RKO (cell line): ENCODE results near the gene FAM117B.

Experiments
- DNase-seq: peaks from one replicate; pipeline ENCODE4 v3.0.0-alpha.2; 2016; ENCODE audit warnings: low spot score

The FAM117B gene

GRCh38 chr2:202634556-202635427, at the start of gene FAM117B:
Gene FAM117B (plus strand): TSS chr2:202634969. CDS start chr2:202635188, 219 bp downstream.
- DNase-seq: peak; percentile 96

- peak; percentile 74 for DNase-seq
Measured at GRCh38 chr2:202588647-202589581, 45.9 kb upstream of the FAM117B start.

- no peak for DNase-seq
Measured at GRCh38 chr2:202589582-202589949, 45.2 kb upstream of the FAM117B start.

GRCh38 chr2:202592566-202592965, 42.2 kb upstream of the FAM117B start:
- no peak for DNase-seq

GRCh38 chr2:202599105-202599504, 35.7 kb upstream of the FAM117B start:
- DNase-seq: no peak

GRCh38 chr2:202599911-202600310, 34.9 kb upstream of the FAM117B start:
- no peak for DNase-seq

- DNase-seq: no peak
Measured at GRCh38 chr2:202604699-202605098, 30.1 kb upstream of the FAM117B start.

GRCh38 chr2:202605174-202605573, 29.6 kb upstream of the FAM117B start:
- DNase-seq: no peak

GRCh38 chr2:202608142-202608852, 26.5 kb upstream of the FAM117B start:
- no peak for DNase-seq

GRCh38 chr2:202609381-202610145, 25.2 kb upstream of the FAM117B start:
- DNase-seq: no peak

GRCh38 chr2:202610380-202610779, 24.4 kb upstream of the FAM117B start:
- no peak for DNase-seq

GRCh38 chr2:202612145-202612544, 22.6 kb upstream of the FAM117B start:
- DNase-seq: no peak

- no peak for DNase-seq
Measured at GRCh38 chr2:202613479-202613878, 21.3 kb upstream of the FAM117B start.

GRCh38 chr2:202624133-202624532, 10.6 kb upstream of the FAM117B start:
- DNase-seq: no peak

- DNase-seq: no peak
Measured at GRCh38 chr2:202627042-202627441, 7.7 kb upstream of the FAM117B start.

- DNase-seq: no peak
Measured at GRCh38 chr2:202628646-202629198, 6.0 kb upstream of the FAM117B start.

GRCh38 chr2:202632682-202633290, 2.0 kb upstream of the FAM117B start:
- DNase-seq: no peak

- no peak for DNase-seq
Measured at GRCh38 chr2:202633470-202633869, 1.3 kb upstream of the FAM117B start.

GRCh38 chr2:202635428-202636212, 851 bp downstream of the FAM117B start:
- DNase-seq: peak; percentile 77

GRCh38 chr2:202636213-202636513, 1.4 kb downstream of the FAM117B start:
- no peak for DNase-seq
